Fibroblast of the aortic adventitia (primary cell): ENCODE measurements around the gene FCRL3. TPM values are rescaled to one million over a fixed set of nuclear protein-coding genes. Genes with fewer than 3 reads are reported as not detected.

Source experiments
- DNase-seq: peaks from one replicate; pipeline ENCODE4 v3.0.0-alpha.2; 2010; ENCODE audit warnings: low read depth
- H3K4me3 ChIP-seq: 2 replicates; pipeline ENCODE4 v1.5.1; 2011; ENCODE audit warnings: low read depth, mild to moderate bottlenecking, control low read depth, low read length, moderate library complexity
- total RNA-seq: library from RNA; depleted of rRNA; stranded (reverse); fragments of >200 nt; gene quantifications from 2 replicates; pipeline ENCODE4 v1.2.3, GENCODE V29; 2012; ENCODE audit warnings: low replicate concordance
- TF ChIP-seq, protein P1 (sequence below): IDR thresholded peaks from 2 replicates; pipeline ENCODE4 v1.5.1; 2011; ENCODE audit warnings: mild to moderate bottlenecking, low read length, control low read depth, inconsistent platforms; ENCODE audit not compliant: insufficient read depth

FCRL3 gene
- total RNA-seq, 1 donor, result not detected

DNA sequence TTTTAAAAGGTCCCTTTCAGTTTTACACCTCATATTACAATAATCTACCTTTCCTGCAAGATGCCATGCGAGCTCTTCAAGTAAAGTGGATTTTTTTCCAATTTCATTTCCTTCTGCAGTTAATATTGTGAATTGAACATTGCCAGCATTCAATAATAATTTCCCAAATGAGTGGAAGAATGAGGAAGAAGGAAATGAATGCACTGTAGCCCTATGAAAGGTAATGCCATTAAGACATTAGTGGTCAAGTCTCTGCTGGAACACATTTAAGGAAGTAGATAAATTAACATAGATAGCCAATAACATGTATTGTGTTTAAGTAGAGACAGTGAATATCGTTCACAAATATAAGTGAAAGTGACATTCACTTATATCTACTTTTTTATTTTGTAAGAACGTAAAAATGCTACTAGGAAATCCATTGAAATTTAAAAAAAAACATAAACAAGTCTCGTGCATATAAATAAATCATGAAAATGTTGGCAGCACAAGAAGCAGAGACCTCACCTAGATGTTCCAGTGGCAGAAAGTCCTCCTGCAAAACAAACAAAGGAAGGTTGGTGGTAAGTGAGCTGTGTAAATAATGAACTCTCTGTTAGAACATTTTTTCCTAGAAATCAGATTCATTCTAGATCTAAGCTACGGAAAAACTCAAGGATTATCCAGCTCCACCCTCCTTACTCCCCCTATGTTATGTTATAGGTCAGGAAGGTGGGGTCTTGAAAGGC is 17.7 kb downstream of the FCRL3 start:
- TF ChIP-seq, protein P1, sequence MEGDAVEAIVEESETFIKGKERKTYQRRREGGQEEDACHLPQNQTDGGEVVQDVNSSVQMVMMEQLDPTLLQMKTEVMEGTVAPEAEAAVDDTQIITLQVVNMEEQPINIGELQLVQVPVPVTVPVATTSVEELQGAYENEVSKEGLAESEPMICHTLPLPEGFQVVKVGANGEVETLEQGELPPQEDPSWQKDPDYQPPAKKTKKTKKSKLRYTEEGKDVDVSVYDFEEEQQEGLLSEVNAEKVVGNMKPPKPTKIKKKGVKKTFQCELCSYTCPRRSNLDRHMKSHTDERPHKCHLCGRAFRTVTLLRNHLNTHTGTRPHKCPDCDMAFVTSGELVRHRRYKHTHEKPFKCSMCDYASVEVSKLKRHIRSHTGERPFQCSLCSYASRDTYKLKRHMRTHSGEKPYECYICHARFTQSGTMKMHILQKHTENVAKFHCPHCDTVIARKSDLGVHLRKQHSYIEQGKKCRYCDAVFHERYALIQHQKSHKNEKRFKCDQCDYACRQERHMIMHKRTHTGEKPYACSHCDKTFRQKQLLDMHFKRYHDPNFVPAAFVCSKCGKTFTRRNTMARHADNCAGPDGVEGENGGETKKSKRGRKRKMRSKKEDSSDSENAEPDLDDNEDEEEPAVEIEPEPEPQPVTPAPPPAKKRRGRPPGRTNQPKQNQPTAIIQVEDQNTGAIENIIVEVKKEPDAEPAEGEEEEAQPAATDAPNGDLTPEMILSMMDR, result no peak
- no peak overlapping the region for H3K4me3 ChIP-seq
- no peak for DNase-seq

GRCh38 chr1:157678721-157679120 is 21.8 kb downstream of the FCRL3 start:
- H3K4me3 ChIP-seq, result no peak overlapping the region
- TF ChIP-seq, protein P1, result no peak
- DNase-seq, result no peak

DNA sequence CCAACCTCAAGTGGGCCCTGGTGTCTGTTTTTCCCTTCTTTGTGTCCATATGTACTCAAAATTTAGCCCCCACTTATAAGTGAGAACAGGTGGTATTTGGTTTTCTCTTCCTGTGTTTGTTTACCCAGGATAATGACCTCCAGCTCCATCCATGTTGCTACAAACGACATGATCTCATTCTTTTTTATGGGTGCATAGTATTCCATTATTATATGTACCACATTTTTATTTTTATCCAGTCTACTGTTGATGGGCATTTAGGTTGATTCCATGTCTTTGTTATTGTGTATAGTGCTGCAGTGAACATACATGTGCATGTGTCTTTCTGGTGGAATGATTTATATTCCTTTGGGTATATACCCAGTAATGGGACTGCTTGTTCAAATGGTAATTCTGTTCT is 27.6 kb downstream of the FCRL3 start:
- TF ChIP-seq, protein P1, result no peak
- no peak for DNase-seq
- no peak overlapping the region for H3K4me3 ChIP-seq

GRCh38 chr1:157671895-157672294 is 28.7 kb downstream of the FCRL3 start:
- no peak for DNase-seq
- TF ChIP-seq, protein P1, result no peak

GRCh38 chr1:157659576-157660247 is 40.9 kb downstream of the FCRL3 start:
- H3K4me3 ChIP-seq, result no peak overlapping the region
- no peak for DNase-seq
- TF ChIP-seq, protein P1, result no peak

More at GRCh38 chr1:157671895-157672294, 28.7 kb downstream of the FCRL3 start:
- H3K4me3 ChIP-seq, result no peak overlapping the region

DNA sequence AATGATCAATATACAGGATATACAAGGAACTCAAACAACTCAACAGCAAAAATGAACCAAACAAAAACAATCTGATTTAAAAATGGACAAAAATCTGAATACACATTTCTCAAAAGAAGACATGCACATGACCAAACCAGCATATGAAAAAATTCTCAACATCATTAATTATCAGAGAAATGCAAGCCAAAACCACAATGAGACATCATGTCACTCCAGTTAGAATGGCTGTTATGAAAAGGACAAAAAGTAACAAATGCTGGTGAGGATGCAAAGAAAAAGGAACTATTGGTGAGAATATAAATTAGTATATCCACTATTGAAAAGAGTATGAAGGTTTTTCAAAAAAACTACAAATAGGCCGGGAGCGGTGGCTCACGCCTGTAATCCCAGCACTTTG is 42.0 kb downstream of the FCRL3 start:
- H3K4me3 ChIP-seq, result no peak overlapping the region
- TF ChIP-seq, protein P1, result no peak
- no peak for DNase-seq
